Calu3 (cell line): Measurements from ENCODE around the gene GIPC3. TPM values are rescaled to one million over a fixed set of nuclear protein-coding genes. Genes with fewer than 3 reads are reported as not detected.
A peak's percentile ranks its signal among the peaks of the same experiment; 100 is the strongest.

Source experiments
- BruUV-seq: library from RNA; stranded (reverse); fragments of 400-500 nt; replicated peaks from 2 replicates; lab custom pipeline; 2021; lab: Mats Ljungman, UMichigan
- CTCF ChIA-PET: fragments of 300-600 bp; sonication (Branson Sonifier 250); formaldehyde crosslinking; loops from one replicate; lab custom pipeline; 2022; ENCODE audit warnings: antibody characterized with exemption; lab: Charles Lee
- DNase-seq: peaks from one replicate; pipeline ENCODE4 v3.0.0; 2022
- H3K27ac Mint-ChIP-seq: one replicate; pipeline ENCODE4 v1.8.0; 2022; ENCODE audit warnings: mixed read lengths; ENCODE audit not compliant: unreplicated experiment
- H3K27me3 Mint-ChIP-seq: one replicate; pipeline ENCODE4 v1.8.0; 2022; ENCODE audit warnings: mixed read lengths; ENCODE audit not compliant: unreplicated experiment
- H3K36me3 Mint-ChIP-seq: one replicate; pipeline ENCODE4 v1.8.0; 2022; ENCODE audit warnings: mild to moderate bottlenecking, moderate library complexity, mixed read lengths; ENCODE audit not compliant: insufficient read depth, unreplicated experiment
- H3K4me1 Mint-ChIP-seq: one replicate; pipeline ENCODE4 v1.8.0; 2022; ENCODE audit warnings: mild to moderate bottlenecking, low read depth, mixed read lengths; ENCODE audit not compliant: unreplicated experiment
- H3K4me3 Mint-ChIP-seq: one replicate; pipeline ENCODE4 v1.8.0; 2022; ENCODE audit warnings: mild to moderate bottlenecking, low read depth, moderate library complexity, mixed read lengths; ENCODE audit not compliant: unreplicated experiment
- H3K9me3 Mint-ChIP-seq: one replicate; pipeline ENCODE4 v1.8.0; 2022; ENCODE audit warnings: low read depth, mixed read lengths; ENCODE audit not compliant: unreplicated experiment
- intact Hi-C: fragments of 100-400 bp; cut with micrococcal nuclease; formaldehyde crosslinking; loops from one replicate; pipeline ENCODE4 v1.10.0; 2022; ENCODE audit not compliant: unreplicated experiment
- total RNA-seq: library from RNA; stranded (reverse); gene quantifications from 2 replicates; pipeline ENCODE4 v1.2.3, GENCODE V29; 2022
- TF ChIP-seq, protein P1 (sequence below): fragments of 200-600 bp; IDR thresholded peaks from one replicate; pipeline ENCODE4 v1.8.0; 2022; ENCODE audit warnings: antibody characterized with exemption; ENCODE audit not compliant: unreplicated experiment

GIPC3 gene
- total RNA-seq, 1 experiment from 2014 or later = not detected

DNA sequence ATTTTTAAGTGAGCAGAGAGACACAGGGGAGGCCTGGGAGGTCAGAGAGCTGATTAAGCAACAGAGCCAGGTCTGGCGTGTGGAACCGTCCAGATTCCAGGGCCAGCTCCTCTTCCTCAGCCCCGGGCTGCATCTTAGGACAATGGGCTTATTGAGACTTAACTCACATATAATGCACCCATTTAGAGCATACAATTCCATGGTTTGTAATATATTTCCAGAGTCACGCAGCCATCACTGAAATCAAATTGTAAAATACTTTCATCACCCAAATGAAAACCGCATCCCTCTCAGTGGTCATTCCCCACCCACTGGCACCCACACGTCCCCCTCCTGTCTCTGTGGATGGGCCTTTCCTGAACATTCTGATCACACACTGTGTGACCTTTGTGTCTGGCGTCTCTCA is 14.7 kb upstream of the GIPC3 start:
- H3K4me3 Mint-ChIP-seq = no peak overlapping the region
- intact Hi-C loops = no loop called here
- no peaks in the 10 kb centered on the region for H3K27me3 Mint-ChIP-seq
- no peak overlapping the region for H3K27ac Mint-ChIP-seq
- H3K4me1 Mint-ChIP-seq = no peaks in the 10 kb centered on the region
- H3K9me3 Mint-ChIP-seq = no peaks in the 10 kb centered on the region
- CTCF ChIA-PET = interaction anchor here (1.0 kb wide), 1 partner anchor 12 kb away, joined by 3 read pairs; no protein-coding TSS in a partner anchor
- TF ChIP-seq, protein P1, sequence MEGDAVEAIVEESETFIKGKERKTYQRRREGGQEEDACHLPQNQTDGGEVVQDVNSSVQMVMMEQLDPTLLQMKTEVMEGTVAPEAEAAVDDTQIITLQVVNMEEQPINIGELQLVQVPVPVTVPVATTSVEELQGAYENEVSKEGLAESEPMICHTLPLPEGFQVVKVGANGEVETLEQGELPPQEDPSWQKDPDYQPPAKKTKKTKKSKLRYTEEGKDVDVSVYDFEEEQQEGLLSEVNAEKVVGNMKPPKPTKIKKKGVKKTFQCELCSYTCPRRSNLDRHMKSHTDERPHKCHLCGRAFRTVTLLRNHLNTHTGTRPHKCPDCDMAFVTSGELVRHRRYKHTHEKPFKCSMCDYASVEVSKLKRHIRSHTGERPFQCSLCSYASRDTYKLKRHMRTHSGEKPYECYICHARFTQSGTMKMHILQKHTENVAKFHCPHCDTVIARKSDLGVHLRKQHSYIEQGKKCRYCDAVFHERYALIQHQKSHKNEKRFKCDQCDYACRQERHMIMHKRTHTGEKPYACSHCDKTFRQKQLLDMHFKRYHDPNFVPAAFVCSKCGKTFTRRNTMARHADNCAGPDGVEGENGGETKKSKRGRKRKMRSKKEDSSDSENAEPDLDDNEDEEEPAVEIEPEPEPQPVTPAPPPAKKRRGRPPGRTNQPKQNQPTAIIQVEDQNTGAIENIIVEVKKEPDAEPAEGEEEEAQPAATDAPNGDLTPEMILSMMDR = no peak
- no TSS peak for BruUV-seq
- peaks cover 33% of the 10 kb centered on the region for H3K36me3 Mint-ChIP-seq
- no peak for DNase-seq

DNA sequence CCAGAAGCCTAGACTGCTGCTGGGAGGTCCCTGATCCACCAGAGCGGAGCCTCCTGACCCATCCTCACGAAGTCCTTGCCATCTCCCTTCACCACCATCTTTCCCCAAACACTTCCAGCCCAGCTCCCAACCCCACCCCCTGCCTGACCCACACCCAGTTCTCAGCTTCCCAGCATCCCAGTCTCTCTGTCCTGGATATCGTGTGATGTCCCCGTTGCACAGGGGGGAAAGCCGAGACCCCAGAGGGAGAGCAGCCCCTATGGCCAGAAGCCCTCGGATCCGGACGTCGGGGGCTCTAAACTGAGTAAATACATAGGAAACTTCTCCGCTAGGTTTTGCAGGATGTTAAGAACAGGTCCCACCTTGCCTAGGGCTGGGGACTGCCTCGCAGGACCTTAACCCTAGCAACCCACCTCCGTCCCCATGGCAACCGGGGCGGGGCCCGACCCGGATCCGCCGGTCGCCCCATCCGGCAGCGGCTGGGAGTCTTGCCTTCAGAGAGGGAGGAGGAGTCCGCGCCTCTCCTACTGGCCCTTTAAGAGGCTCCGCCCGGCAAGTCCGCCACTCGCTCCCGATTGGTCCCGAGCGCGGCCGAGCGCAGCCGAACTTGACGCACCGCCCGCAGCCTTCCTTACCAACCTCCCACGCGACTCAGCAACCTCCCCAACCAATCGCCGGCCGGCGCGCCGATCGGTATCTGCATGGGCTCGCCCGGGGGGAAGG is 13.0 kb upstream of the GIPC3 start:
- intact Hi-C loops = no loop called here
- H3K36me3 Mint-ChIP-seq = peaks cover 45% of the 10 kb centered on the region
- no peaks in the 10 kb centered on the region for H3K27me3 Mint-ChIP-seq
- peak overlapping the region; percentile 56 for H3K27ac Mint-ChIP-seq
- TF ChIP-seq, protein P1 = no peak
- peak; percentile 95 for DNase-seq
- peak overlapping the region; percentile 72 for H3K4me3 Mint-ChIP-seq
- H3K4me1 Mint-ChIP-seq = no peaks in the 10 kb centered on the region
- CTCF ChIA-PET = no interaction called here
- no peaks in the 10 kb centered on the region for H3K9me3 Mint-ChIP-seq
- no TSS peak for BruUV-seq

DNA sequence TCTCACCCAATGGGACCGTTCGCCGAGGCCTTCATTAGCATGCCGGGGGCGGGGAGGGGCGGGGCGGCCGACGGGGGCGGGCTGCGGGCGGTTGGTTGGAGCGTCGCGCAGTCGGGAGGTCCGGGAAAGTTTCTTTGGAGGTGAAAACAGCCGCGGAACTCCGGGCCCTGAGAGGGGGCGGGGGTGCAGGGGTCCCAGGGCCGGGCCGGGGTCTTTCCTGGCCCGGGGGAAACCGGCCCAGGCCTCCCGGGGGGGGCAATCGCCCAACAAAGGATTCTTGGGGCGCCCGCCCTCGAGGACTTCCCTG is 12.5 kb upstream of the GIPC3 start, which contains the start of gene HMG20B:
TSS of gene HMG20B (plus strand) at position 90 of the 307 bp plus-strand sequence. CDS start 366 bp downstream, outside the sequence.
- intact Hi-C loops = no loop called here
- Mint-ChIP-seq H3K36me3 (peaks cover 45% of the 10 kb centered on the region), H3K4me3 (peak within 1 kb of the TSS; percentile 72), H3K27me3 (no peaks in the 10 kb centered on the region), H3K27ac (peak within 1 kb of the TSS; percentile 63), H3K9me3 (no peaks in the 10 kb centered on the region), H3K4me1 (no peaks in the 10 kb centered on the region)
- no peak for DNase-seq
- TF ChIP-seq, protein P1 = no peak
- no TSS peak for BruUV-seq
- CTCF ChIA-PET = no interaction called here

DNA sequence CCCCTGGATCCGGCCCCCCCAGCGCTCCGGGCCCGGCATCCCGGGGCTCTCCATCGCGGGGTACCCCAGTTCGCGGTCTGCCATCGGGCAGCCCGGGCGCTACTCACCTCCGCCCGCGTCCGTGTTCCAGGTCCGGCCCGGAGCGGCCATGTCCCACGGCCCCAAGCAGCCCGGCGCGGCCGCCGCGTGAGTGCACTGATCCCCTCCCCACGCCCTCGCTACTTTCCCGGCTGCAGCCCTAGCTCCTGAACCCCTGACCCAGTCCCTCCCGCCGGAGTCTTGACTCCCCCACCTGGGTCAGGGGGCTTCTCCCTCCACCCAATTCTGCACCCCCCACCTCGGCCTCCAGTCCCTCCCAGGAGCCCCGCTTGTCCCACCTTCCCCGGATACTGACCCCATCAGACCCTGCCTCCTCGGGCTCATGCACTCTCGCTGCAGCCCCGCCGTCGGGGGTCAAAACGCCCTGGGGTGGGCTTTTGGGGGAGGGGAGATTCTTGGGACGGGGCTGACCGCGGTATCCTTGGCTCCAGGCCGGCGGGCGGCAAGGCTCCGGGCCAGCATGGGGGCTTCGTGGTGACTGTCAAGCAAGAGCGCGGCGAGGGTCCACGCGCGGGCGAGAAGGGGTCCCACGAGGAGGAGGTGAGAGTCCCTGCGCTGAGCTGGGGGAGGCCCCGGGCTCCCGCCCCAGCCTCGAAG is 12.0 kb upstream of the GIPC3 start:
- no peaks in the 10 kb centered on the region for H3K4me1 Mint-ChIP-seq
- intact Hi-C loops = no loop called here
- BruUV-seq = TSS peak; percentile 54
- no peak for DNase-seq
- peak overlapping the region; percentile 72 for H3K4me3 Mint-ChIP-seq
- peak overlapping the region; percentile 63 for H3K27ac Mint-ChIP-seq
- peaks cover 45% of the 10 kb centered on the region for H3K36me3 Mint-ChIP-seq
- CTCF ChIA-PET = interaction anchor here (1.0 kb wide), 1 partner anchor 28 kb away, joined by 3 read pairs; no protein-coding TSS in a partner anchor
- H3K27me3 Mint-ChIP-seq = no peaks in the 10 kb centered on the region
- TF ChIP-seq, protein P1 = no peak
- H3K9me3 Mint-ChIP-seq = no peaks in the 10 kb centered on the region
